Transverse colon (tissue), 4 donors: ENCODE results near the gene NOL3. TPM values are rescaled to one million over a fixed set of nuclear protein-coding genes. Genes with fewer than 3 reads are reported as not detected.

Experiments
- DNase-seq: peaks from one replicate; pipeline ENCODE4 v3.0.0-alpha.2; 2019
- H3K27ac ChIP-seq, 4 donors: fragments of 200-600 bp; sonication (generic); 2 replicates each; pipeline ENCODE4 v1.5.1; 2016 to 2018; ENCODE audit warnings: inconsistent platforms in 4 of 4
- H3K27me3 ChIP-seq: fragments of 200-600 bp; sonication (generic); 2 replicates; pipeline ENCODE4 v1.5.1; 2017; ENCODE audit warnings: inconsistent platforms
- H3K36me3 ChIP-seq, 4 donors: fragments of 200-600 bp; sonication (generic); 2 replicates each; pipeline ENCODE4 v1.5.1; 2017 to 2019; ENCODE audit warnings: inconsistent platforms in 4 of 4
- H3K4me1 ChIP-seq, 4 donors: fragments of 200-600 bp; sonication (generic); 2 replicates each; pipeline ENCODE4 v1.5.1; 2017 to 2020; ENCODE audit warnings: inconsistent platforms in 4 of 4
- H3K4me3 ChIP-seq, 4 donors: fragments of 200-600 bp; sonication (generic); 1 replicate in 1 of 4; 2 replicates in 3 of 4; pipeline versions ENCODE4 v1.5.1 to v1.6.1; 2017 to 2019; ENCODE audit warnings: inconsistent platforms in 4 of 4
- H3K9me3 ChIP-seq, 2 donors: fragments of 200-600 bp; sonication (generic); 2 replicates each; pipeline ENCODE4 v1.5.1; 2017 to 2019; ENCODE audit warnings: inconsistent platforms in 2 of 2
- CTCF ChIP-seq, 5 experiments: fragments of 200-600 bp in 3 of 5; fragments of 450-650 bp in 2 of 5; sonication (generic) in 3 of 5; IDR thresholded peaks; 1 replicate in 2 of 5; 2 replicates in 3 of 5; pipeline ENCODE4 v1.5.1; 2016 to 2017; ENCODE audit warnings: antibody characterized with exemption in 5 of 5, inconsistent platforms in 3 of 5, mild to moderate bottlenecking in 2 of 5, moderate library complexity in 1 of 5
- EP300 ChIP-seq: sonication (generic); formaldehyde crosslinking; IDR thresholded peaks from one replicate; pipeline ENCODE4 v1.6.1; 2017; ENCODE audit warnings: antibody characterized with exemption, low read depth
- POLR2A ChIP-seq: fragments of 450-650 bp; IDR thresholded peaks from one replicate; pipeline ENCODE4 v1.6.1; 2016; ENCODE audit warnings: antibody characterized with exemption, mild to moderate bottlenecking, moderate library complexity
- POLR2AphosphoS5 ChIP-seq, 3 donors: sonication (generic); formaldehyde crosslinking; IDR thresholded peaks; one replicate each; pipeline ENCODE4 v1.6.1; 2016; ENCODE audit warnings: antibody characterized with exemption in 3 of 3
- WGBS, 2 donors: methylation state at CpG; one replicate each; pipeline ENCODE4 v1.1.5; 2018; ENCODE audit warnings: low coverage in 1 of 2; 5-methylcytosine and 5-hydroxymethylcytosine counted together
- in situ Hi-C, 4 donors: fragments of 200-750 bp; cut with MboI; loops; one replicate each; pipeline versions ENCODE4 v1.15.0 to v1.15.1; 2017; ENCODE audit warnings: low sequenced_read_pairs in 3 of 4, low pct_ligation_motif_present in 1 of 4, low pct_unique_long_range_greater_than_20kb in 1 of 4
- intact Hi-C: fragments of 100-400 bp; cut with DNase I; formaldehyde crosslinking; loops from one replicate; pipeline ENCODE4 v1.15.1; 2023; ENCODE audit warnings: low total_unique reads
- total RNA-seq, 4 donors: library from RNA; depleted of rRNA; stranded (reverse); fragments of >200 nt; gene quantifications; one replicate each; pipeline ENCODE4 v1.1.0, GENCODE V29; 2016

The NOL3 gene
- total RNA-seq, 4 donors from 2014 or later, result 39.5 to 65.9 (median 41.2) TPM

GRCh38 chr16:67154578-67155294 lies 15.6 kb upstream of the NOL3 start:
- peak overlapping the region in 2 of 4 donors; percentile 12 to 30 for H3K4me3 ChIP-seq

GRCh38 chr16:67155295-67156142 lies 14.8 kb upstream of the NOL3 start:
- intact Hi-C loops, result loop anchor here (2.0 kb wide), 1 partner anchor 177 kb away; no protein-coding TSS in a partner anchor
- peaks cover 11 to 49% (median 38%) of the 10 kb centered on the region in 4 donors for H3K4me1 ChIP-seq
- peaks cover 5% of the 10 kb centered on the region for H3K27me3 ChIP-seq
- peak; percentile 56 to 98 (median 96) for TF ChIP-seq CTCF (IDR thresholded peaks at IDR 0.05)
- no peak for TF ChIP-seq POLR2A
- TF ChIP-seq EP300, result no peak
- peak in 1 of 3 donors; percentile 26 for TF ChIP-seq POLR2AphosphoS5 (IDR thresholded peaks at IDR 0.05)
- WGBS, 2 donors, result 23 to 43% methylated on average over 4 to 40 of the region's 74 CpGs
- in situ Hi-C loops, result loop anchor here in 3 of 4 donors (10.0 to 25.0 kb wide), 3 partner anchors 141 to 193 kb away; partner anchors contain the start of genes CES3 (in 1 of the 3) and CES4A (in 1 of the 3)
- peak; percentile 80 for DNase-seq
- H3K27ac ChIP-seq, result no peak overlapping the region
- no peaks in the 10 kb centered on the region for H3K9me3 ChIP-seq
- no peaks in the 10 kb centered on the region for H3K36me3 ChIP-seq
- H3K4me3 ChIP-seq, result peak overlapping the region in 2 of 4 donors; percentile 12 to 30

More at GRCh38 chr16:67154578-67155294, 15.6 kb upstream of the NOL3 start:
- H3K36me3 ChIP-seq, result no peaks in the 10 kb centered on the region
- TF ChIP-seq EP300 (no peak), CTCF (IDR thresholded peaks at IDR 0.05) (no peak), POLR2AphosphoS5 (IDR thresholded peaks at IDR 0.05) (no peak), POLR2A (no peak)
- 54% methylated on average over 42 of the region's 61 CpGs; no CpG with 5 or more reads in 1 of the 2 donors for WGBS, 2 donors
- no peaks in the 10 kb centered on the region for H3K9me3 ChIP-seq
- peaks cover 11 to 49% (median 45%) of the 10 kb centered on the region in 4 donors for H3K4me1 ChIP-seq
- no peak overlapping the region for H3K27ac ChIP-seq
- no peak for DNase-seq
- peaks cover 13% of the 10 kb centered on the region for H3K27me3 ChIP-seq
- intact Hi-C loops, result no loop called here
- in situ Hi-C loops, result loop anchor here in 3 of 4 donors (10.0 to 25.0 kb wide), 3 partner anchors 140 to 192 kb away; partner anchors contain the start of genes CES3 (in 1 of the 3) and CES4A (in 1 of the 3)

GRCh38 chr16:67156143-67156844 lies 14.0 kb upstream of the NOL3 start:
- DNase-seq, result no peak
- in situ Hi-C loops, result loop anchor here in 3 of 4 donors (10.0 to 25.0 kb wide), 3 partner anchors 141 to 194 kb away; partner anchors contain the start of genes CES3 (in 1 of the 3) and CES4A (in 1 of the 3)

More at GRCh38 chr16:67156143-67156844, 14.0 kb upstream of the NOL3 start:
- Histone ChIP-seq H3K4me1 (peaks cover 11 to 48% (median 38%) of the 10 kb centered on the region in 4 donors), H3K4me3 (no peak overlapping the region), H3K27me3 (no peaks in the 10 kb centered on the region), H3K27ac (no peak overlapping the region), H3K9me3 (no peaks in the 10 kb centered on the region), H3K36me3 (no peaks in the 10 kb centered on the region)
- no peak for TF ChIP-seq CTCF (IDR thresholded peaks at IDR 0.05)
- no peak for TF ChIP-seq EP300
- TF ChIP-seq POLR2A, result no peak
- TF ChIP-seq POLR2AphosphoS5 (IDR thresholded peaks at IDR 0.05), result no peak
- WGBS, 2 donors, result 0 to 56% methylated on average over 1 to 15 of the region's 15 CpGs
- intact Hi-C loops, result loop anchor here (2.0 kb wide), 1 partner anchor 177 kb away; no protein-coding TSS in a partner anchor
